Ishikawa (cell line): ENCODE measurements around the gene CCDC188.

ENCODE experiments used
- CEBPB ChIP-seq: IDR thresholded peaks from 2 replicates; pipeline ENCODE4 v1.6.1; 2012
- CREB1 ChIP-seq: IDR thresholded peaks from 2 replicates; pipeline ENCODE4 v1.6.1; 2012; ENCODE audit warnings: low read depth
- NFIC ChIP-seq: IDR thresholded peaks from 2 replicates; pipeline ENCODE4 v1.6.1; 2012
- TAF1 ChIP-seq: IDR thresholded peaks from 2 replicates; pipeline ENCODE4 v1.6.1; 2012; ENCODE audit warnings: low read depth, mild to moderate bottlenecking
- TEAD4 ChIP-seq: IDR thresholded peaks from 2 replicates; pipeline ENCODE4 v1.6.1; 2012
- TF ChIP-seq, protein P1 (sequence below): IDR thresholded peaks from 2 replicates; pipeline ENCODE4 v1.6.1; 2012

DNA sequence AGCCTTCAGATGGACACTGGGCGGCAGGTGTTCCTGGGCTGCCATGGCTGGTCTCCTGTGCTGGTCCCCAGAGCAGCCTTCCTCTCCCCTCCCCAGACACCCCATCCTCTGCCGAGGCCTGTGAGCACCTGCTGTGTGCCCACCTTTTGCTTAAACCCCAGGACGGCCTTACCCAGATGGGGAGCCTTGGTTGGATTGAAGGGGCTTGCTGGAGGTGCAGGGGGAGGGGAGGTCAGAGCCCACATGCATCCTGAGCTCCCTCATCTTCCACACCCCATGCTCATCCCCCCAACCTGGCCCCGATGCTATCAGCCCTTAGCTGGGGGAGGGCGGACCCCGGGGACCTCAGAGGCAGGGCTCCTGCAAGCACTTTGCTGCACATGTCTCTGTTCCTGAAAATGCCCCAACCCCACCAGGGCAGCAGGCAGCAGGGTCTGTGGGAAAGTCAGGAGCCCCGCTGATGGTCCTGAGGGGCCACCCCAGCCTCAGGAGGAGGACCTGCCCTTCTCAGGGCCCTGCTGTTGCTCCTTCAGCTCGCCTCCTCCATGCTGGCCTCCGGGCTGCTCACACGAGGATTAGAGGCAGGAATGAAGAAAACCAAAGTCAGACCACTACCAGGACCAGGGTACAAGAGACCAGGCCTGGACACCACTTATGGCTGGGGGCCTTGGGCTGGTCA lies 41.6 kb upstream of the CCDC188 start:
- TF ChIP-seq TEAD4 (no peak), CEBPB (no peak), NFIC (no peak), TAF1 (no peak), CREB1 (no peak)
- TF ChIP-seq, protein P1, sequence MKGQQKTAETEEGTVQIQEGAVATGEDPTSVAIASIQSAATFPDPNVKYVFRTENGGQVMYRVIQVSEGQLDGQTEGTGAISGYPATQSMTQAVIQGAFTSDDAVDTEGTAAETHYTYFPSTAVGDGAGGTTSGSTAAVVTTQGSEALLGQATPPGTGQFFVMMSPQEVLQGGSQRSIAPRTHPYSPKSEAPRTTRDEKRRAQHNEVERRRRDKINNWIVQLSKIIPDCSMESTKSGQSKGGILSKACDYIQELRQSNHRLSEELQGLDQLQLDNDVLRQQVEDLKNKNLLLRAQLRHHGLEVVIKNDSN = no peak
